Retinal pigment epithelial cell (primary cell): ENCODE results near the gene SLF2.

Experiments
- DNase-seq: peaks from one replicate; pipeline ENCODE4 v3.0.0-alpha.2; 2010; ENCODE audit warnings: low read depth
- H3K4me3 ChIP-seq: 2 replicates; pipeline ENCODE4 v1.5.1; 2011; ENCODE audit warnings: mild to moderate bottlenecking, low read length, control low read depth, moderate library complexity
- CTCF ChIP-seq: conservative IDR thresholded peaks from 2 replicates; pipeline ENCODE4 v1.5.1; 2011; ENCODE audit warnings: low read depth, low read length, control low read depth, inconsistent platforms

The SLF2 gene

GRCh38 chr10:100902622-100903021 is 10.1 kb upstream of the SLF2 start:
- TF ChIP-seq CTCF, result no peak
- no peak overlapping the region for H3K4me3 ChIP-seq
- DNase-seq, result no peak

GRCh38 chr10:100904917-100905316 is 7.8 kb upstream of the SLF2 start:
- H3K4me3 ChIP-seq, result no peak overlapping the region
- TF ChIP-seq CTCF, result no peak
- DNase-seq, result no peak

- TF ChIP-seq CTCF, result no peak
- H3K4me3 ChIP-seq, result no peak overlapping the region
- no peak for DNase-seq
Measured at GRCh38 chr10:100907175-100907574, 5.6 kb upstream of the SLF2 start.

GRCh38 chr10:100907773-100908363 is 4.9 kb upstream of the SLF2 start:
- H3K4me3 ChIP-seq, result no peak overlapping the region
- TF ChIP-seq CTCF, result no peak
- DNase-seq, result no peak

- H3K4me3 ChIP-seq, result no peak overlapping the region
Measured at GRCh38 chr10:100908378-100908777, 4.4 kb upstream of the SLF2 start.

GRCh38 chr10:100909501-100910263 is 3.1 kb upstream of the SLF2 start:
- no peak for DNase-seq
- TF ChIP-seq CTCF, result no peak
- H3K4me3 ChIP-seq, result no peak overlapping the region

More at GRCh38 chr10:100908378-100908777, 4.4 kb upstream of the SLF2 start:
- DNase-seq, result no peak
- no peak for TF ChIP-seq CTCF

GRCh38 chr10:100911472-100911871 is 1.3 kb upstream of the SLF2 start:
- TF ChIP-seq CTCF, result no peak
- no peak overlapping the region for H3K4me3 ChIP-seq
- DNase-seq, result no peak
